GM23248 (cell line): ENCODE results near the gene MCF2L. TPM values are rescaled to one million over a fixed set of nuclear protein-coding genes. Genes with fewer than 3 reads are reported as not detected.

ENCODE experiments used
- DNase-seq: peaks from one replicate; pipeline ENCODE4 v3.0.0-alpha.2; 2015
- H2AFZ ChIP-seq: fragments of 200-600 bp; sonication (generic); 2 replicates; pipeline ENCODE4 v1.6.1; 2016; ENCODE audit warnings: antibody characterized with exemption
- H3F3A ChIP-seq: fragments of 200-600 bp; sonication (generic); 2 replicates; pipeline ENCODE4 v1.6.1; 2016; ENCODE audit warnings: mild to moderate bottlenecking, antibody characterized with exemption, mixed run types; ENCODE audit not compliant: insufficient read depth
- H3K27ac ChIP-seq: fragments of 200-600 bp; sonication (generic); 2 replicates; pipeline ENCODE4 v1.5.1; 2016; ENCODE audit warnings: mild to moderate bottlenecking
- H3K27me3 ChIP-seq: fragments of 200-600 bp; sonication (generic); replicated peaks from 2 replicates; pipeline ENCODE4 v1.6.1; 2016; ENCODE audit warnings: mild to moderate bottlenecking; ENCODE audit not compliant: insufficient read depth
- H3K36me3 ChIP-seq: fragments of 200-600 bp; sonication (generic); 2 replicates; pipeline ENCODE4 v1.6.1; 2016; ENCODE audit warnings: low read depth, mild to moderate bottlenecking
- H3K4me1 ChIP-seq: fragments of 200-600 bp; sonication (generic); 2 replicates; pipeline ENCODE4 v1.6.1; 2016; ENCODE audit warnings: mild to moderate bottlenecking; ENCODE audit not compliant: insufficient read depth
- H3K4me2 ChIP-seq: fragments of 200-600 bp; sonication (generic); one replicate; pipeline ENCODE4 v1.6.1; 2016; ENCODE audit warnings: mild to moderate bottlenecking; ENCODE audit not compliant: unreplicated experiment
- H3K4me3 ChIP-seq: fragments of 200-600 bp; sonication (generic); 2 replicates; pipeline ENCODE4 v1.5.1; 2016; ENCODE audit warnings: mild to moderate bottlenecking
- H3K79me2 ChIP-seq: fragments of 200-600 bp; sonication (generic); 2 replicates; pipeline ENCODE4 v1.6.1; 2016; ENCODE audit warnings: mild to moderate bottlenecking; ENCODE audit not compliant: insufficient read depth
- H3K9ac ChIP-seq: fragments of 200-600 bp; sonication (generic); 2 replicates; pipeline ENCODE4 v1.6.1; 2016; ENCODE audit warnings: mild to moderate bottlenecking
- H3K9me2 ChIP-seq: fragments of 200-600 bp; sonication (generic); 2 replicates; pipeline ENCODE4 v1.6.1; 2016; ENCODE audit warnings: mixed run types, mild to moderate bottlenecking, moderate library complexity; ENCODE audit not compliant: insufficient read depth
- H3K9me3 ChIP-seq: fragments of 200-600 bp; sonication (generic); one replicate; pipeline ENCODE4 v1.6.1; 2017; ENCODE audit warnings: low read depth
- H4K20me1 ChIP-seq: fragments of 200-600 bp; sonication (generic); 2 replicates; pipeline ENCODE4 v1.6.0; 2016; ENCODE audit not compliant: insufficient read depth
- EZH2 ChIP-seq: fragments of 200-600 bp; sonication (generic); IDR thresholded peaks from 2 replicates; pipeline ENCODE4 v1.6.1; 2018; ENCODE audit warnings: antibody characterized with exemption, mild to moderate bottlenecking; ENCODE audit not compliant: insufficient read depth, poor library complexity, severe bottlenecking
- EZH2phosphoT487 ChIP-seq: fragments of 200-600 bp; sonication (generic); IDR thresholded peaks from 2 replicates; pipeline ENCODE4 v1.6.1; 2018; ENCODE audit warnings: antibody characterized with exemption, moderate library complexity, mild to moderate bottlenecking, low read depth; ENCODE audit not compliant: insufficient read depth
- WGBS, 2 experiments: methylation state at CpG; one replicate each; pipeline ENCODE4 v1.1.6; 2015 to 2017; ENCODE audit warnings: low lambda C conversion rate in 2 of 2, low coverage in 1 of 2; ENCODE audit errors: missing lambda C conversion rate in 2 of 2; 5-methylcytosine and 5-hydroxymethylcytosine counted together
- in situ Hi-C: fragments of 300-500 bp; cut with MboI; formaldehyde crosslinking; loops from 2 replicates; pipeline ENCODE4 v1.15.0; 2020
- polyA plus RNA-seq: library from polyadenylated mRNA; unstranded; fragments of >200 nt; fragmentation: Nextera tagmentation; extraction: Ambion mirVana; gene quantifications from 2 replicates; pipeline ENCODE4 v1.2.1, GENCODE V29; 2016
- total RNA-seq: library from RNA; depleted of rRNA; stranded (reverse); fragments of >200 nt; shearing (Covaris generic); gene quantifications from 2 replicates; pipeline ENCODE4 v1.2.3, GENCODE V29; 2014

The MCF2L gene
- total and polyA plus RNA-seq, 2 experiments from 2014 or later = not detected

DNA sequence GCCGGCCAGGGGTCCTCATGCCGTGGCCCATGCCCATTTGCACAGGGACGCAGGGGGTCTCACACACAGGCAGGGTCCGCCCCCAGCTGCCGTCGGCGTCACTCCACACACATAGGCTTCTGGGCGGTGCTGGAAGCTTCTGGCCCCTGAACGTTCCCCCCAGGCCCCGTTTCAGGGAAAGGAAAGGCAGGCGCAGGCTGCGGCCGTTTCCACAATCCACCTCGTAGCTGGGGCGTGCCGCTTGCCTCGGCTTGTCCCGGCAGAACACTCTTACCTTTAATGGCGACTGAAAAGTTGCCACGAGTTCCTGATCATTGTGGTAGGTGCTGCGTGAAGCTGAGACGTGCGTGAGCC, 53.4 kb downstream of the MCF2L start:
- no peak overlapping the region for H3K27ac ChIP-seq
- H3K79me2 ChIP-seq = no peaks in the 10 kb centered on the region
- H4K20me1 ChIP-seq = no peaks in the 10 kb centered on the region
- 50 to 61% methylated on average over 20 to 23 of the region's 23 CpGs for WGBS, 2 experiments
- no peak overlapping the region for H3K4me2 ChIP-seq
- H3K4me1 ChIP-seq = no peaks in the 10 kb centered on the region
- no peak overlapping the region for H2AFZ ChIP-seq
- no peaks in the 10 kb centered on the region for H3K9me3 ChIP-seq
- H3K36me3 ChIP-seq = no peaks in the 10 kb centered on the region
- no peak overlapping the region for H3K9ac ChIP-seq
- DNase-seq = no peak
- TF ChIP-seq EZH2 (no peak), EZH2phosphoT487 (no peak)
- no peaks in the 10 kb centered on the region; the same call in 1 of the 2 replicates for H3K27me3 ChIP-seq
- in situ Hi-C loops = no loop called here
- no peak overlapping the region for H3K4me3 ChIP-seq
- H3F3A ChIP-seq = no peaks in the 10 kb centered on the region
- H3K9me2 ChIP-seq = no peaks in the 10 kb centered on the region

DNA sequence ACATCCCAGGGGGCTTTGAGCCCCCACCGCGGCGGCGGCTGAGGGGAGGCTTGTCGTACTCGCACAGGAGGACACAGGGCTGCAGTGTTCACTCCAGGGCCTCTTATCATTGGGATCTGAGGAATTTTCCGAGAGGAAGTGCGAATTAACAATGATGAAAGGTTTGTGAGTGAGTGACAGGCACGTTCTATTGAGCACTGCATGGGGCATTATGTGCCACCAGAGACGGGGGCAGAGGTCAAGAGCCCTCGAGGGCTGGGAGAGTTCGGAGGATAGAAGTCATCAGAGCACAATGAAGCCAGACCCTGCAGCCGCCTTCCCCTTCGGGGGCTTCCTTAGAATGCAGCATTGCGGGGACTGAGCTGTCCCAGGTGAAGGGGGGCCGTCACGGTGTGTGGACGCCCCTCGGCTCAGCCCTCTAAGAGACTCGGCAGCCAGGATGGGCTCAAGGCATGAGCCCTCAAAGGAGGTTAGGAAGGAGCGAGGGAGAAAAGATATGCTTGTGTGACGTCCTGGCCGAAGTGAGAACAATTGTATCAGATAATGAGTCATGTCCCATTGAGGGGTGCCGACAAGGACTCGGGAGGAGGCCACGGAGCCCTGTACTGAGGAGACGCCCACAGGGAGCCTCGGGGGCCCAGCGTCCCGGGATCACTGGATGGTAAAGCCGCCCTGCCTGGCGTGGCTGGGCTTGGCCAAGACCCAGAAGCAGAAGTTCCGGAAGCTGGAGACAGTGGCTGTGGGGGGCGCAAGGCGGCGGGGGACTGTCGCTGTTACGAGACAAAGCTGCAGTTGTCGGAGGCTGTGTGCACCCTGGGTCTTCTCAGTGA, 53.9 kb downstream of the MCF2L start:
- H3K9me2 ChIP-seq = no peaks in the 10 kb centered on the region
- no peak for DNase-seq
- TF ChIP-seq EZH2 (no peak), EZH2phosphoT487 (no peak)
- no peak overlapping the region for H3K4me2 ChIP-seq
- no peaks in the 10 kb centered on the region for H3K36me3 ChIP-seq
- no peak overlapping the region for H3K9ac ChIP-seq
- H4K20me1 ChIP-seq = no peaks in the 10 kb centered on the region
- H3K79me2 ChIP-seq = no peaks in the 10 kb centered on the region
- H3K4me1 ChIP-seq = no peaks in the 10 kb centered on the region
- H2AFZ ChIP-seq = no peak overlapping the region
- 44 to 50% methylated on average over 37 to 39 of the region's 39 CpGs for WGBS, 2 experiments
- no peaks in the 10 kb centered on the region for H3K9me3 ChIP-seq
- in situ Hi-C loops = no loop called here
- H3K27ac ChIP-seq = no peak overlapping the region
- no peaks in the 10 kb centered on the region for H3F3A ChIP-seq
- H3K27me3 ChIP-seq = no peaks in the 10 kb centered on the region; the same call in 1 of the 2 replicates
- H3K4me3 ChIP-seq = no peak overlapping the region

DNA sequence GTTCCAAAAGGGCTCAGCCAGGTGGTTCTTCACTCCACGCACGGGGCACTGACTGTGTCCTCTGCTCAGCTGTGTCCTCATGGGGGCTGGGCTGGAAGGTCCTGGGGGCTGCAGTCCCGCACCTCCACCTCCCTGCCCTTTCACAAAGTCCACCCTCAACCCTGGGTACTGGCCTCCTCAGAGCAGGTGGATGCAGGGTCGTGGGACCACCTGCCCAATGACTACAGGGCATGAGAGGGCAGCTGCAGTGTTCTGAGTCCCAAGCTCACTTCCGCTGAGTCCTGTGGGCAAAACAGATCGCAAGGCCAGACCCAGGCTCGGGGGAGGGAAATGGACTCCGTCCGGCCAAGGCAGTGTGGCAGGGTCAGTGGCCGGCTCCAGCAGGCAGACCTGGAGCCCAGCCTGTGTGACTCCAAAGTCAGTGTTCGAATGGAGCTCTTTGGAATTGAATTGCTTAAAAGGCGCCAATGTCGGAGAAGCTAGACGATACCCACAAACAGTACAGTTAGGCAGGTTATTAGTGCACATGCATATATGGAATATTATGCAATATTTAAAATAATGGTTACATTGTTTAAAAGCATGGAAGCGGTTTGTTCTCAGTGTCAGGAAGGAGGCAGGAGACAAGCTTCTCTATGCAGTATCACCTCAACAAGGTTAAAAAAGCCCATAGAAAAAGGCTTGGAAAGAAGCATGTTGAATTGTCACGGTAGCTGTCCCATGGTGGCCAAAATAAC, 54.8 kb downstream of the MCF2L start:
- no peak overlapping the region for H3K4me3 ChIP-seq
- in situ Hi-C loops = no loop called here
- no peaks in the 10 kb centered on the region for H3K9me3 ChIP-seq
- no peak overlapping the region for H3K4me2 ChIP-seq
- no peaks in the 10 kb centered on the region for H3K79me2 ChIP-seq
- H3K36me3 ChIP-seq = no peaks in the 10 kb centered on the region
- no peaks in the 10 kb centered on the region for H3F3A ChIP-seq
- WGBS, 2 experiments = 71 to 73% methylated on average over 16 of the region's 16 CpGs
- H3K27ac ChIP-seq = no peak overlapping the region
- no peaks in the 10 kb centered on the region for H3K4me1 ChIP-seq
- H4K20me1 ChIP-seq = no peaks in the 10 kb centered on the region
- DNase-seq = no peak
- H3K9me2 ChIP-seq = no peaks in the 10 kb centered on the region
- no peak overlapping the region for H3K9ac ChIP-seq
- TF ChIP-seq EZH2 (no peak), EZH2phosphoT487 (no peak)
- H3K27me3 ChIP-seq = no peaks in the 10 kb centered on the region; the same call in 1 of the 2 replicates
- no peak overlapping the region for H2AFZ ChIP-seq

DNA sequence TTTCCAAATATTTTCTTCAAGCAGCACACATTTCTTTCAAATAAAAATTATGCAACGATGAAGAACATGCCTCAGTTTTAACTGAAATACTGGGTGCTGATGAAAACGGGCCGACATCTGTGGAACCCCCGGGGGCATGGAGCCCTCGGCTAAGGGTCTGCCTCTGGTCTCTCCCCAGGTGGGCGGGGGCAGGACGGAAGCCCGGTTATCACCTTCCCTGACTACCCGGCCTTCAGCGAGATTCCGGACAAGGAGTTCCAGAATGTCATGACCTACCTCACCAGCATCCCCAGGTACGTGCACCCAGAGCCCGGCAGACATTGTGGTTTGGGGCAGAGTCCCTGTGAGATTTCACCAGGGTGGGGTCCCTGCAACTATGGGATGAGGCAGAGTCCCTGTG, 55.5 kb downstream of the MCF2L start:
- Histone ChIP-seq H3K27me3 (no peaks in the 10 kb centered on the region; the same call in 1 of the 2 replicates), H3K4me1 (no peaks in the 10 kb centered on the region), H3K4me2 (no peak overlapping the region), H3K27ac (no peak overlapping the region), H3F3A (no peaks in the 10 kb centered on the region), H3K9me3 (no peaks in the 10 kb centered on the region), H3K36me3 (no peaks in the 10 kb centered on the region), H3K79me2 (no peaks in the 10 kb centered on the region), H3K9ac (no peak overlapping the region), H3K4me3 (no peak overlapping the region), H4K20me1 (no peaks in the 10 kb centered on the region), H3K9me2 (no peaks in the 10 kb centered on the region), H2AFZ (no peak overlapping the region)
- TF ChIP-seq EZH2phosphoT487 = no peak
- no peak for TF ChIP-seq EZH2
- in situ Hi-C loops = no loop called here
- DNase-seq = no peak
- WGBS, 2 experiments = 70 to 71% methylated on average over 13 of the region's 13 CpGs
